Right lobe of liver (tissue), 6 donors: Measurements from ENCODE around the gene TMEM114. TPM values are rescaled to one million over a fixed set of nuclear protein-coding genes. Genes with fewer than 3 reads are reported as not detected.

ENCODE experiments used
- ATAC-seq, 4 donors: fragments of 200-7000 bp; cut with Tn5 transposase; one replicate each; pipeline ENCODE4 v1.9.1; 2020; ENCODE audit warnings: mild to moderate bottlenecking in 4 of 4, moderate library complexity in 4 of 4
- DNase-seq, 3 donors: peaks; one replicate each; pipeline ENCODE4 v3.0.0-alpha.2; 2020
- H3K27ac ChIP-seq, 3 donors: fragments of 200-600 bp; one replicate each; pipeline ENCODE4 v1.8.0; 2022
- H3K27me3 ChIP-seq, 2 donors: fragments of 200-600 bp; one replicate each; pipeline ENCODE4 v1.8.0; 2022
- H3K36me3 ChIP-seq, 4 donors: fragments of 200-600 bp; sonication (generic) in 1 of 4; one replicate each; pipeline versions ENCODE4 v1.5.1 to v1.8.0; 2017 to 2022; ENCODE audit warnings: control low read depth in 1 of 4
- H3K4me1 ChIP-seq, 4 donors: fragments of 200-600 bp; sonication (generic) in 1 of 4; one replicate each; pipeline versions ENCODE4 v1.5.1 to v1.8.0; 2017 to 2022; ENCODE audit warnings: control low read depth in 1 of 4
- H3K4me3 ChIP-seq, 3 donors: fragments of 200-600 bp; one replicate each; pipeline ENCODE4 v1.8.0; 2022
- H3K9me3 ChIP-seq, 4 donors: fragments of 200-600 bp; sonication (generic) in 1 of 4; one replicate each; pipeline versions ENCODE4 v1.5.1 to v1.8.0; 2017 to 2022; ENCODE audit warnings: control low read depth in 1 of 4
- POLR2A ChIP-seq: fragments of 450-650 bp; IDR thresholded peaks from one replicate; pipeline ENCODE4 v1.6.1; 2017; ENCODE audit warnings: antibody characterized with exemption, mild to moderate bottlenecking
- WGBS: methylation state at CpG from one replicate; pipeline ENCODE4 v1.1.6; 2018; ENCODE audit warnings: low coverage, low lambda C conversion rate; ENCODE audit not compliant: insufficient coverage; ENCODE audit errors: missing lambda C conversion rate; 5-methylcytosine and 5-hydroxymethylcytosine counted together
- intact Hi-C, 2 donors: fragments of 100-400 bp; cut with DNase I; formaldehyde crosslinking; loops; one replicate each; pipeline versions ENCODE4 v1.11.2 to v1.14.1; 2022
- total RNA-seq, 6 experiments: library from RNA; depleted of rRNA in 2 of 6; stranded (reverse); fragments of >200 nt in 2 of 6; fragmentation: NEBNext Ultra II Directional in 3 of 6; extraction: Animal tissue kit (Norgen Biotek cat#: 25700) in 3 of 6; gene quantifications; one replicate each; pipeline versions ENCODE4 v1.1.0 to v1.2.4, GENCODE V29; 2016 to 2023
- TF ChIP-seq, protein P1 (sequence below), 4 donors: fragments of 200-600 bp in 3 of 4; fragments of 450-650 bp in 1 of 4; IDR thresholded peaks; one replicate each; pipeline versions ENCODE4 v1.5.1 to v1.8.0; 2016 to 2022; ENCODE audit warnings: antibody characterized with exemption in 4 of 4, mild to moderate bottlenecking in 2 of 4
- donor health status: DM: no; HTN: yes; CAD: no.
- donor health status: DM: no; HTN: no; CAD: no.
- donor health status: DM: no; HTN: no; CAD: no.
- donor health status: DM: no; HTN: yes; CAD: no.
- donor health status: DM: no; HTN: yes; CAD: no.

Gene TMEM114
- total RNA-seq, 6 experiments from 2014 or later, result not detected

DNA sequence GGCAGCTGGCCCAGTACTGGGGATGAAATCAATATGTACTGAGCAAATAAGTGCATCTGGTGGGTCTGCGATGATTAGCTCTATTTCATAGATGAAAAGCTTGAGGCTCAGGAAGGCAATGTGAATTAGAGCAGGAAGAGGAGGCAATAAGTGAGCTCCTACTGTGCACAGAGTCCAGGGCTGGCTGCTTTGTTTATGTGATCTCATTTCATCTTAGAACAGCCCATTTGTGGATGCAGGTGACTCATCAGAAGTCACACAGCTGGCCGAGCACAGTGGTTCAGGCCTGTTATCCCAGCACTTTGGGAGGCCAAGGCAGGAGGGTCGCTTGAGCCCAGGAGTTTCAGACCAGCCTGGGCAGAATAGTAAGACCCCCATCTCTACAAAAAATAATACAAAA lies 7.1 kb downstream of the TMEM114 start:
- intact Hi-C loops, result no loop called here
- H3K9me3 ChIP-seq, result no peaks in the 10 kb centered on the region
- H3K27me3 ChIP-seq, result no peaks in the 10 kb centered on the region
- DNase-seq (no peak), ATAC-seq (no peak)
- no peak overlapping the region for H3K27ac ChIP-seq
- 63% methylated on average over 2 of the region's 3 CpGs for WGBS
- TF ChIP-seq, protein P1, sequence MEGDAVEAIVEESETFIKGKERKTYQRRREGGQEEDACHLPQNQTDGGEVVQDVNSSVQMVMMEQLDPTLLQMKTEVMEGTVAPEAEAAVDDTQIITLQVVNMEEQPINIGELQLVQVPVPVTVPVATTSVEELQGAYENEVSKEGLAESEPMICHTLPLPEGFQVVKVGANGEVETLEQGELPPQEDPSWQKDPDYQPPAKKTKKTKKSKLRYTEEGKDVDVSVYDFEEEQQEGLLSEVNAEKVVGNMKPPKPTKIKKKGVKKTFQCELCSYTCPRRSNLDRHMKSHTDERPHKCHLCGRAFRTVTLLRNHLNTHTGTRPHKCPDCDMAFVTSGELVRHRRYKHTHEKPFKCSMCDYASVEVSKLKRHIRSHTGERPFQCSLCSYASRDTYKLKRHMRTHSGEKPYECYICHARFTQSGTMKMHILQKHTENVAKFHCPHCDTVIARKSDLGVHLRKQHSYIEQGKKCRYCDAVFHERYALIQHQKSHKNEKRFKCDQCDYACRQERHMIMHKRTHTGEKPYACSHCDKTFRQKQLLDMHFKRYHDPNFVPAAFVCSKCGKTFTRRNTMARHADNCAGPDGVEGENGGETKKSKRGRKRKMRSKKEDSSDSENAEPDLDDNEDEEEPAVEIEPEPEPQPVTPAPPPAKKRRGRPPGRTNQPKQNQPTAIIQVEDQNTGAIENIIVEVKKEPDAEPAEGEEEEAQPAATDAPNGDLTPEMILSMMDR (IDR thresholded peaks at IDR 0.05), result no peak
- no peak for TF ChIP-seq POLR2A
- no peaks in the 10 kb centered on the region for H3K36me3 ChIP-seq
- no peaks in the 10 kb centered on the region for H3K4me1 ChIP-seq
- H3K4me3 ChIP-seq, result no peak overlapping the region

DNA sequence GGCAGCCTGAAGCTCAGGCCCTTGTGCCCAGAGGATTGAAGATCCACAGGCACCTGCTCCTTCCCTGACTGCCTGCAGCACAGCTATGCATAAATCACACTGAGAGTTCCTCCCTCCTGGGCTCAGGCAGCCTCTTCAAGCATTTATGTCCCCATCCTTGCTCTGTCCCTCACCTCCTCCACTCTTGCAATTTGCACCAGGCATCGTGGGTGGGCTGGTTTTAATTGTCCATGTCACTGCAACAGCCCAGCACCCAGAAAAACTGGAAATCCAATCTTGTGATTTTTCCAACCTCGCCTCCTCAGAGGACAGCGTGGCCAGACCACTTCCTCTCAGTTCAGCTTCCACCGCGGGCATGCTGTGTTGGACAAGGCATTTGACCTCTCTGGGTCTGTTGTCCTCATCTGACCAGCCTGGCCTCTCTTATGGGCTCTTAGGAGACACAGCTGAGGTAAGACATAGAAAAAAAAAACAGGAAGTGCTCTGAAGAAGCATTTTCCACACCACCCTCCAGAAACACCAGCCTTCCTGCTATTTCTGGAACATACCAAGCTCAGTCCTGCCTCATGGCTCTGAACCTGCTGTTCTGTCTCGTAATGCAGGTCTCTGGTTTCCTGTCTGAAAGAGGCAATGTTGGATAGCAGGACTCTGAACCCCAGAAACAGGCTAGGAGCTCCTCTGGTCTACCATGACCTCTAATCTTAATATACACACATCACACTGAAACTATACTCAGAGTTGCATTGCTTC lies 8.3 kb downstream of the TMEM114 start:
- Histone ChIP-seq H3K36me3 (no peaks in the 10 kb centered on the region), H3K4me1 (no peaks in the 10 kb centered on the region), H3K4me3 (no peak overlapping the region), H3K9me3 (no peaks in the 10 kb centered on the region), H3K27ac (no peak overlapping the region), H3K27me3 (no peaks in the 10 kb centered on the region)
- intact Hi-C loops, result no loop called here
- TF ChIP-seq, protein P1 (IDR thresholded peaks at IDR 0.05), result no peak
- no peak for TF ChIP-seq POLR2A
- ATAC-seq, result peak; percentile 42 to 73 (median 71)
- DNase-seq, result no peak
- WGBS, result 27% methylated on average over 6 of the region's 6 CpGs

DNA sequence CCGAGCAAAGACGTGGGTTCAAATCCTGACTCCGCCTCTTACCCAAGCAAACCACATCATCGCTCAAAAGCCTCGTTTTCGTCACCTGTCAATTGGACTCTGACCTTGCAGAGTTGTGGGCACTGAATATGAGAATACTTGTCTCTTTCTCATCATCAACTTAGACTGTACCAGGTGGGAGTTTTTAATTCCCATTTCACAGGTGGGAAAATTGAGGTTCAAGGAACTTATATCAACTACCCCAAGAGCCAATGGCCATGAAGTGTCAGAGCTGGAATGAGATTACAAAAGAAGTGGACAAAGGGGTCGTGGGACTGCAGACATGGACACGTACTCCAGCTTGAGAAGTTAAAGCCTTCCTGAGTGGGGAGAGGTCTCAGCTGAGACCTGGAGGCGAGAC lies 10.8 kb downstream of the TMEM114 start:
- ATAC-seq, result no peak
- WGBS, result 81% methylated on average over 6 of the region's 9 CpGs

DNA sequence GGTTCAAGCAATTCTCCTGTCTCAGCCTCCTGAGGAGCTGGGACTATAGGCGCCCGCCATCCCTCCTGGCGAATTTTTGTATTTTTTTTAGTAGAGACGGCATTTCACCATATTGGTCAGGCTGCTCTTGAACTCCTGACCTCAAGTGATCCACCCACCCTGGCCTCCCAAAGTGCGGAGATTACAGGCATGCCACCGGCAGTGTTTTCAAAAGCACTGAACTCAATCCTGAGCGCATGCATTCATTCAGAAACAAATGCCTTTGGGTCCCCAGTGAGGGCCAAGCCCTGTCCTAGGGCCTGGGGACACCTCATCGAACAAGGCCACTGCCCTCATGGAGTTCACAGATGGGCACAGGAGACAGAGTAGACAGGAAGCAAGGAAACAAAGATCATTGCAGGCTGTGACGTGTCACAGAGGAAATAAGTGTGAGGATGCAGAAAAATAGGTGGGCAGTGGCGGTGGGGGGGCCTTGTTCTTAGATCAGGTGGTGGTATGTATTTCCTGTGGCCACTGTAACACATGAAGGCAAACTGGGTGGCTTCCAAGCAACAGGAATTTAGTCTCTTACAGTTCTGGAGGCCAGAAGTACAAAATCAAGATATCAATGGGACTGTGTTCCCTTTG lies 12.5 kb downstream of the TMEM114 start:
- Histone ChIP-seq H3K27ac (no peak overlapping the region), H3K27me3 (no peaks in the 10 kb centered on the region), H3K9me3 (no peaks in the 10 kb centered on the region), H3K4me1 (no peaks in the 10 kb centered on the region), H3K4me3 (no peak overlapping the region), H3K36me3 (no peaks in the 10 kb centered on the region)
- intact Hi-C loops, result loop anchor here in 1 of 2 donors (10.0 kb wide), 1 partner anchor 57 kb away; no protein-coding TSS in a partner anchor
- no peak for TF ChIP-seq POLR2A
- TF ChIP-seq, protein P1 (IDR thresholded peaks at IDR 0.05), result no peak
- DNase-seq (no peak), ATAC-seq (no peak)
- WGBS, result 67% methylated on average over 7 of the region's 10 CpGs

More for the DNA sequence above, 10.8 kb downstream of the TMEM114 start:
- TF ChIP-seq, protein P1 (IDR thresholded peaks at IDR 0.05), result no peak
- DNase-seq, result no peak
- Histone ChIP-seq H3K36me3 (no peaks in the 10 kb centered on the region), H3K4me1 (no peaks in the 10 kb centered on the region), H3K27ac (no peak overlapping the region), H3K4me3 (no peak overlapping the region), H3K27me3 (no peaks in the 10 kb centered on the region), H3K9me3 (no peaks in the 10 kb centered on the region)
- intact Hi-C loops, result loop anchor here in 1 of 2 donors (10.0 kb wide), 1 partner anchor 55 kb away; no protein-coding TSS in a partner anchor
